Measurements from ENCODE around the gene SMIM45.

SMIM45 gene

DNA sequence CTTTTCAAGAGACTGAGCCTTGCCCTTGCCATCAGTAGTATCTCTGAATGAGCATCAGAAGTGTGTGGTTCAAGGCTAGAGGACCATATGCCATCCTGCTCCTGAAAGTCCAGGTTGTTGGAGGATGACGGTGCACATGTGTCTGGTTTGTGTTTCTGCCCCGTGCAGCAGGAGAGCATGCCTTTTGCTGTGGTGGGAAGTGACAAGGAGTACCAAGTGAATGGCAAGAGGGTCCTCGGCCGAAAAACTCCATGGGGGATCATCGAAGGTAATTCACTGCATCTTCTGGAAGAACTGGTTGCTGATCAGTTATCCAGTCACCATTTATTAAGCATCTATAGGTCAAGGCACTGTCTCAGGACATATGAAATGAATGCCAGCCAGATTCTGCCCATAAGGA is 40.5 kb downstream of the SMIM45 start:
- no peak for ATAC-seq
- ChIA-PET SMC1A (ENCODE audit: uncharacterized antibody, unreplicated experiment) (interaction anchor here (0.6 to 1.8 kb wide), 2 partner anchors 9 to 502 kb away, joined by 3 to 5 read pairs; no protein-coding TSS in a partner anchor), CTCF (no interaction called here), POLR2A (no interaction called here), RAD21 (ENCODE audit: unreplicated experiment) (no interaction called here)
- Histone ChIP-seq H3K4me3 (no peak overlapping the region), H2AFZ (ENCODE audit: control insufficient read depth, low read depth, low read length) (no peak overlapping the region), H3K4me1 (ENCODE audit: control insufficient read depth, insufficient read depth, low read length) (peaks cover 19% of the 10 kb centered on the region), H3K79me2 (ENCODE audit: control insufficient read depth, insufficient read depth, low read length) (no peaks in the 10 kb centered on the region), H4K20me1 (ENCODE audit: control insufficient read depth, insufficient read depth) (no peaks in the 10 kb centered on the region), H3K27me3 (replicated peaks in 1 of 2; ENCODE audit: control insufficient read depth in 2 of 2, insufficient read depth in 2 of 2, low read length in 1 of 2) (no peaks in the 10 kb centered on the region), H3K27ac (ENCODE audit: control insufficient read depth, insufficient read depth) (no peak overlapping the region), H3K9me3 (replicated peaks; ENCODE audit: control insufficient read depth, insufficient read depth, low read length) (no peaks in the 10 kb centered on the region), H3K4me2 (ENCODE audit: control insufficient read depth, insufficient read depth) (no peak overlapping the region), H3K36me3 (ENCODE audit: control insufficient read depth in 2 of 2, insufficient read depth in 2 of 2, low read length in 1 of 2) (no peaks in the 10 kb centered on the region), H3K9ac (ENCODE audit: control insufficient read depth, insufficient read depth, low read length) (no peak overlapping the region)
- whole genome bisulfite sequencing (ENCODE audit: insufficient coverage, insufficient replicate concordance, low lambda C conversion rate, missing lambda C conversion rate): 84% methylated on average over 5 of the region's 5 CpGs
- no peak for DNase-seq (ENCODE audit: low read depth, low spot score)
- no TSS peak for BruUV-seq (replicated peaks)
- intact Hi-C loops (cut with micrococcal nuclease; ENCODE audit: unreplicated experiment) (no loop called here), in situ Hi-C loops (cut with MboI) (no loop called here)
- TF ChIP-seq USF1 (IDR thresholded peaks at IDR 0.05; ENCODE audit: borderline replicate concordance, extremely low read length, insufficient read depth, low read depth, low read length): no peak
- TF ChIP-seq ZSCAN29 (IDR thresholded peaks at IDR 0.05): no peak
- TF ChIP-seq SUPT20H (IDR thresholded peaks at IDR 0.05; ENCODE audit: borderline replicate concordance, control insufficient read depth, low read depth, low read length): no peak
- TF ChIP-seq, protein P1, sequence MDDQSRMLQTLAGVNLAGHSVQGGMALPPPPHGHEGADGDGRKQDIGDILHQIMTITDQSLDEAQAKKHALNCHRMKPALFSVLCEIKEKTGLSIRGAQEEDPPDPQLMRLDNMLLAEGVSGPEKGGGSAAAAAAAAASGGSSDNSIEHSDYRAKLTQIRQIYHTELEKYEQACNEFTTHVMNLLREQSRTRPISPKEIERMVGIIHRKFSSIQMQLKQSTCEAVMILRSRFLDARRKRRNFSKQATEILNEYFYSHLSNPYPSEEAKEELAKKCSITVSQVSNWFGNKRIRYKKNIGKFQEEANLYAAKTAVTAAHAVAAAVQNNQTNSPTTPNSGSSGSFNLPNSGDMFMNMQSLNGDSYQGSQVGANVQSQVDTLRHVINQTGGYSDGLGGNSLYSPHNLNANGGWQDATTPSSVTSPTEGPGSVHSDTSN (IDR thresholded peaks at IDR 0.05; ENCODE audit: insufficient replicate concordance, low read depth, low read length): no peak
- no peak for TF ChIP-seq MYC (IDR thresholded peaks at IDR 0.05; ENCODE audit: insufficient read depth, insufficient read length, insufficient replicate concordance, low read length, severe bottlenecking)
- TF ChIP-seq CHD2 (IDR thresholded peaks at IDR 0.05; ENCODE audit: borderline replicate concordance, low read depth, low read length): no peak
- no peak for TF ChIP-seq PAX8 (IDR thresholded peaks at IDR 0.05)
- no peak for TF ChIP-seq EP300 (IDR thresholded peaks at IDR 0.05; ENCODE audit: borderline replicate concordance in 1 of 2, control insufficient read depth in 1 of 2, low read depth in 2 of 2, low read length in 2 of 2)
- FAIRE-seq: no peak
